AG09309 (cell line): ENCODE data around the gene CLDN2.
A peak's percentile ranks its signal among the peaks of the same experiment; 100 is the strongest.

ENCODE experiments used
- DNase-seq: peaks from one replicate; pipeline ENCODE4 v3.0.0-alpha.2; 2010; ENCODE audit warnings: low read depth
- H3K4me3 ChIP-seq: 2 replicates; pipeline ENCODE4 v1.5.1; 2011; ENCODE audit warnings: mild to moderate bottlenecking, low read depth, low read length, moderate library complexity; ENCODE audit not compliant: control insufficient read depth
- TF ChIP-seq, protein P1 (sequence below): IDR thresholded peaks from 2 replicates; pipeline ENCODE4 v1.5.1; 2011; ENCODE audit warnings: mild to moderate bottlenecking, low read depth, low read length, inconsistent platforms; ENCODE audit not compliant: insufficient read depth, control insufficient read depth; ENCODE audit errors: missing control alignments

The CLDN2 gene

DNA sequence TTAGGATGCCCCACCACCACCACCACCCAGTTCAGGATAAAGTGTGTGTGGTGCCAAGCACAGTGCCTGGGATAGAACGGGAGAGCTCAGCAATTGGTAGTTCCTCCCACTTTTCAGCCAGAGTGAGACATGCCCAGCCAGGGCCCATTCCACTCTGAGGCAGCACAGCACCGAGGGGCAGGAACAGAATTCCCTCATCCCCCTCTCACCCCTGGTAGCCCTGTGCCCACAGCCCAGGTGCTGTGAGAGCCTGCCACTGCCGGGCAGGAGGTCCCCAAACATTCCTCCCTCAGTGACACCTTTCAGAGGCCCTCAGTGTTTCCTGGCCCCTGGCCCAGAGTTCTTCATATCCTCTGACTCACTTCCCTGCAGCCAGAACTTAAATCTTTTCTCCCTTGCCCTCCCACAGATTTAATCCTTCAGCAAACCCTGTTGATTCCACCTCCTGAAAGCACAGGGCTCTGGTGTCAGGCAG, 25.2 kb upstream of the CLDN2 start:
- H3K4me3 ChIP-seq: no peak overlapping the region
- peak; percentile 20 for DNase-seq
- TF ChIP-seq, protein P1, sequence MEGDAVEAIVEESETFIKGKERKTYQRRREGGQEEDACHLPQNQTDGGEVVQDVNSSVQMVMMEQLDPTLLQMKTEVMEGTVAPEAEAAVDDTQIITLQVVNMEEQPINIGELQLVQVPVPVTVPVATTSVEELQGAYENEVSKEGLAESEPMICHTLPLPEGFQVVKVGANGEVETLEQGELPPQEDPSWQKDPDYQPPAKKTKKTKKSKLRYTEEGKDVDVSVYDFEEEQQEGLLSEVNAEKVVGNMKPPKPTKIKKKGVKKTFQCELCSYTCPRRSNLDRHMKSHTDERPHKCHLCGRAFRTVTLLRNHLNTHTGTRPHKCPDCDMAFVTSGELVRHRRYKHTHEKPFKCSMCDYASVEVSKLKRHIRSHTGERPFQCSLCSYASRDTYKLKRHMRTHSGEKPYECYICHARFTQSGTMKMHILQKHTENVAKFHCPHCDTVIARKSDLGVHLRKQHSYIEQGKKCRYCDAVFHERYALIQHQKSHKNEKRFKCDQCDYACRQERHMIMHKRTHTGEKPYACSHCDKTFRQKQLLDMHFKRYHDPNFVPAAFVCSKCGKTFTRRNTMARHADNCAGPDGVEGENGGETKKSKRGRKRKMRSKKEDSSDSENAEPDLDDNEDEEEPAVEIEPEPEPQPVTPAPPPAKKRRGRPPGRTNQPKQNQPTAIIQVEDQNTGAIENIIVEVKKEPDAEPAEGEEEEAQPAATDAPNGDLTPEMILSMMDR: no peak

DNA sequence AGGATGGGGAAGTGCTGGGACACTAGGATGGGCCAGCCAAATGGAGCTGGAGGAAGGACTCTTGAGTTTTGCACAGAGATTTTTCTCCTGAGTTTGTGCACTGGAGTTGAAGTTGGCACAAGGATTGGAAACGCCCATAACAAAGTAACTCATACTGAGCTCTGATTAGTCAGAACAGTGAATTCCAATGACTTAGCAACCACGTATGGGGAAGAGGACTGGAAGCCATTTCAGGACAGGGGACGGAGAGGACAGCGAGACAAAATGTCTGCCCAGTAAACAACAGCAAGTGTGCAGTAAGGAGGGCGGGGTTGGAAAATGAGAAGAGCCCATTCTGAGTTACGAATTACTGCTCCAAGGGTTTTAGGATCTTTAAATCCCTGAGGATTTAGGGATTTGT, 22.9 kb upstream of the CLDN2 start:
- TF ChIP-seq, protein P1: no peak
- no peak for DNase-seq
- no peak overlapping the region for H3K4me3 ChIP-seq

DNA sequence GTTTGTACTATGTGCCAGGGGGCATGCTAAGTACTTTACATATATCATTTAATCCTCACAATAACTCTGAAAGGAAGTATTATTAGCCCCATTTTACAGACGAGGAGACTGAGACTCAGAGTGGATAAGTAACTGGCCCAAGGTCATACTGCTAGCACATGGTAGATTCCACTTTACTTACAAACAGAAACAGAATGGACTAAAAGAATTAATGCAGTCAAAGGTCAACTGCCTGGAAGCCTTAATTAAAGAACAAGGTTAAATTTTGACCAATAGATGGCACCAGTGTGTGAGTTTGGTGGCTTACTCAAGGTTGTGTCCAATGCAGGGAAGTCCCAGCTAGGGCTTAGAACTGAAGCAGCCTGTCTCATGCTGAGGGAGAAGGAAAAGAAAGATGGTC, 21.7 kb upstream of the CLDN2 start:
- TF ChIP-seq, protein P1: peak; percentile 29
- DNase-seq: no peak
- no peak overlapping the region for H3K4me3 ChIP-seq

DNA sequence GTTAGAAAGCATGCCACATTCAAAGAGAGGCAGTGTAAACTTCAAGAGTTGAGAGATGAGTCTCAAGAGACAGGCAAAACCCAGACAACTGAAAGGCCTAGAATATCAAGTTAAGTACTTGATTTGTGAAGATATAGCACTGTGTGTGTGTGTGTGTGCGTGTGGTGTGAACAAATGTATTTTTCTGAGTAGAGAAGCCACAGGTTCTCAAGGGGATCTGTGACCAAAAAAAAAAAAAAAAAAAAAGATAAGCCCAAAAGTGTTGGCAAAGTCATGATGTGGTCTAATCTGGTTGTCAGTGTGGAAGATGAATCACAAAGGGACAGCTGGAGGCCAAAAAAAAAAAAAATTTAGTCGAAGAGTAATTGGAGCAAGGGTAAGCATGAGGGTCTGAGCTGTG, 20.9 kb upstream of the CLDN2 start:
- no peak for DNase-seq
- TF ChIP-seq, protein P1: no peak
- no peak overlapping the region for H3K4me3 ChIP-seq

DNA sequence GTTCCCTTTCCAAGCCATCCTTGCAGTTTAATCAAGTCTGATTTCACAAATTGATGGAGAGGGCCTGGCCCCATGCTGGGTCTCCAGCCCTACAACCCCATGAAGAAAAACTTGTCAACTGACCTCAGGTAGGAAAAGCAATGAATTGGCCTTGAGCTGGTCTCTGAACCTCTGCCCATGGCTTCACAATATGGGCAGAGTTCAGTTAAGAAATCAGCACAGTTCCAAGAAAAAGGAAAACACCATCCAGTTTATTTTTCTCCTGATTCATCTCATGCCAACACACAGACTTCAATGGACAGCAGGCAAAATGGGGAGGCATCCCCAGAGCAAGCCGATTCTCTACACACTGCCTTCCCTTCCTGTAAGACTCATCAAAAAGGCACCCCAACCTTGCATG, 20.4 kb upstream of the CLDN2 start:
- no peak for DNase-seq

DNA sequence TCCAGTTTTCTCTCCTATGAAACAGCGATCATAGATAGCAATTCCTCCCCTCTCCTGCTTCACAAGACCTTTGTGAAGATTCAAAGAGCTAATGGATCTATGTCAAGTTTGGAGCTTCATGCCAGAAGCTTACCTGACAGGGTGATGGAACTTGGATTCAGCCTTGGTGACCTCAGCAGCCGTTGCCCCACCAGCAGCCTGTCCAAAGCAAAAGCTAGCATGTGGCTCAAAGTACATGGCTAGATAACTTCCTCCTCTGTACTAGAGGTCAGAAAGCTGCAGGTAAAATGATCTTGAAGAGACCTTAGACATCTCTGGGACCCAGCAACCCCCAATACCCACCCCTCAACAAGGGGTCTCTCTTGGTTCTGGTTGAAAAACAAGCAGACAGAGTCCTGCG, 18.9 kb upstream of the CLDN2 start:
- DNase-seq: no peak
- TF ChIP-seq, protein P1: no peak
- H3K4me3 ChIP-seq: no peak overlapping the region

More for the DNA sequence above, 20.4 kb upstream of the CLDN2 start:
- H3K4me3 ChIP-seq: no peak overlapping the region
- TF ChIP-seq, protein P1: no peak

DNA sequence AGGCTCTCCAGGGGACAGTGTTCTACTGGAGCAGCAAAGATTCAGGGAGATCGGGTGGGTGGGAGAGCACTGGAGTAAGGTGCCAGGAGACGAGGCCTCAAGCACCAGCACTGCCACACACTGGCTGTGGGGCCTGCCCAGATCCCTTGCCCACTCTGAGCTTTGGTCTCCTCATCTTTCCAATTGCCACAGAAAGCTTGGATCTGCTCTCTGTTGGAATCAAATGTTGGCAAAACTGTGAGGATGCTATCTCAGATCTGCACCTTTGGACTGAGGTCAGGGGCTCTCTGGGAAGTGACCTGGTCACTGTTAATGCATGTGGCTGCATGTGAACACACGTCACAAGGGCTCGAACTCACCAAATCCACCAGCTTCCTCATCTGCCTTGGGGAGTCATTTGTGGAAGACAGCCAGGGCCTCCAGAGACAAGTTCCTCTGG, 18.4 kb upstream of the CLDN2 start:
- no peak for DNase-seq
- no peak overlapping the region for H3K4me3 ChIP-seq
- TF ChIP-seq, protein P1: no peak
